K562 (cell line): ENCODE measurements around the gene IL17REL. TPM values are rescaled to one million over a fixed set of nuclear protein-coding genes. Genes with fewer than 3 reads are reported as not detected.
A peak's percentile ranks its signal among the peaks of the same experiment; 100 is the strongest.

Experiments
- ATAC-seq: fragments of 200-7000 bp; cut with Tn5 transposase; 3 replicates; pipeline ENCODE4 v1.9.1; 2020; ENCODE audit warnings: moderate library complexity
- BruUV-seq: library from RNA; stranded (reverse); fragments of 400-500 nt; replicated peaks from 2 replicates; lab custom pipeline; 2021; lab: Mats Ljungman, UMichigan
- CTCF ChIA-PET: fragments of 300-600 bp; formaldehyde crosslinking; extraction: SDS; loops from one replicate; lab custom pipeline; 2021; ENCODE audit warnings: low intra/inter-chr PET ratio; lab: Yijun Ruan, JAX
- POLR2A ChIA-PET: fragments of 300-600, 350-650 bp; sonication (Branson Sonifier 250); formaldehyde crosslinking; extraction: SDS; loops from one replicate; lab custom pipeline; 2021; ENCODE audit warnings: antibody characterized with exemption, inconsistent platforms; lab: Yijun Ruan, JAX
- DNase-seq, 4 experiments: peaks; one replicate each; pipeline versions ENCODE4 v3.0.0 to v3.0.0-alpha.2; 2011 to 2018; ENCODE audit warnings: low spot score in 3 of 4, mixed read lengths in 3 of 4; ENCODE audit errors: extremely low read depth in 1 of 4
- FAIRE-seq: peaks from 2 replicates; lab custom pipeline; 2011; peaks lifted over from hg19 to GRCh38; lab: Jason Lieb, UNC
- H2AFZ ChIP-seq: 2 replicates; pipeline ENCODE4 v1.6.0; 2011; ENCODE audit warnings: low read depth, low read length, control low read depth, inconsistent platforms
- H3K27ac ChIP-seq: fragments of 200-600 bp; 3 replicates; pipeline ENCODE4 v1.8.0; 2011; ENCODE audit warnings: low read depth, mild to moderate bottlenecking, control low read depth, inconsistent platforms, low read length, moderate library complexity, mixed read lengths; ENCODE audit errors: extremely low read depth
- H3K27me3 ChIP-seq, 2 experiments: fragments of 300-600 bp in 1 of 2; 2 replicates in 1 of 2; 3 replicates in 1 of 2; pipeline versions ENCODE4 v1.6.0 to v1.8.0; 2011; ENCODE audit warnings: inconsistent platforms in 2 of 2, low read length in 2 of 2, mild to moderate bottlenecking in 1 of 2, mixed read lengths in 1 of 2, moderate library complexity in 1 of 2; ENCODE audit not compliant: control insufficient read depth in 2 of 2, insufficient read depth in 2 of 2
- H3K36me3 ChIP-seq: fragments of 300-600 bp; 3 replicates; pipeline ENCODE4 v1.8.0; 2011; ENCODE audit warnings: mild to moderate bottlenecking, low read length, inconsistent platforms; ENCODE audit not compliant: control insufficient read depth, insufficient read depth
- H3K4me1 ChIP-seq, 2 experiments: fragments of 200-600 bp in 1 of 2; replicated peaks in 1 of 2; 2 replicates in 1 of 2; 3 replicates in 1 of 2; pipeline versions ENCODE4 v1.5.1 to v1.8.0; 2011; ENCODE audit warnings: inconsistent platforms in 2 of 2, low read length in 2 of 2, mild to moderate bottlenecking in 1 of 2, mixed read lengths in 1 of 2, moderate library complexity in 1 of 2; ENCODE audit not compliant: control insufficient read depth in 2 of 2, insufficient read depth in 2 of 2
- H3K4me2 ChIP-seq: 2 replicates; pipeline ENCODE4 v1.6.1; 2011; ENCODE audit warnings: low read length, control low read depth, inconsistent platforms, mixed read lengths; ENCODE audit not compliant: insufficient read depth
- H3K4me3 ChIP-seq: fragments of 200-600 bp; sonication (generic), shearing (Covaris generic); 2 replicates; pipeline ENCODE4 v1.5.1; 2016; ENCODE audit warnings: control low read depth, inconsistent platforms
- H3K79me2 ChIP-seq: fragments of 200-600 bp; 3 replicates; pipeline ENCODE4 v1.8.0; 2011; ENCODE audit warnings: low read length, inconsistent platforms; ENCODE audit not compliant: control insufficient read depth, insufficient read depth
- H3K9ac ChIP-seq, 2 experiments: 2 replicates each; pipeline versions ENCODE4 v1.6.0 to v1.6.1; 2011; ENCODE audit warnings: low read depth in 2 of 2, low read length in 2 of 2, control low read depth in 1 of 2, inconsistent platforms in 1 of 2, mild to moderate bottlenecking in 1 of 2, mixed read lengths in 1 of 2; ENCODE audit not compliant: insufficient read depth in 1 of 2
- H3K9me1 ChIP-seq: one replicate; pipeline ENCODE4 v1.6.0; 2011; ENCODE audit warnings: inconsistent platforms, mild to moderate bottlenecking, low read length, moderate library complexity; ENCODE audit not compliant: control insufficient read depth, insufficient read depth
- H3K9me3 ChIP-seq: replicated peaks from 2 replicates; pipeline ENCODE4 v1.5.1; 2011; ENCODE audit warnings: low read depth, low read length, inconsistent platforms; ENCODE audit not compliant: control insufficient read depth, insufficient read depth
- H4K20me1 ChIP-seq: replicated peaks from 2 replicates; pipeline ENCODE4 v1.6.1; 2011; ENCODE audit warnings: low read length, inconsistent platforms, mixed read lengths; ENCODE audit not compliant: control insufficient read depth, insufficient read depth
- ARID2 ChIP-seq: fragments of 450-650 bp; IDR thresholded peaks from 2 replicates; pipeline ENCODE4 v1.6.1; 2017; ENCODE audit warnings: antibody characterized with exemption, mild to moderate bottlenecking
- NFIC ChIP-seq: fragments of 450-650 bp; IDR thresholded peaks from 2 replicates; pipeline ENCODE4 v1.6.1; 2017; ENCODE audit warnings: mild to moderate bottlenecking, inconsistent platforms
- ZBTB33 ChIP-seq: sonication (generic); formaldehyde crosslinking; IDR thresholded peaks from 2 replicates; pipeline ENCODE4 v1.8.1; 2023; ENCODE audit warnings: mild to moderate bottlenecking, missing genetic modification reagents
- WGBS: fragments of 100-300 bp; shearing (Covaris generic); methylation state at CpG from one replicate; pipeline ENCODE4 v1.1.6; 2016; ENCODE audit warnings: low coverage, mixed read lengths; ENCODE audit not compliant: insufficient coverage; ENCODE audit errors: missing lambda C conversion rate; 5-methylcytosine and 5-hydroxymethylcytosine counted together
- in situ Hi-C: fragments of 300-500 bp; cut with MboI; formaldehyde crosslinking; loops from 4 replicates; pipeline ENCODE4 v1.15.0; 2018; ENCODE audit warnings: inconsistent platforms, mixed read lengths
- intact Hi-C: fragments of 100-400 bp; cut with micrococcal nuclease; formaldehyde crosslinking; loops from 2 replicates; pipeline ENCODE4 v1.14.2; 2022
- polyA plus RNA-seq, 8 experiments: library from polyadenylated mRNA; depleted of rRNA in 4 of 8; stranded (reverse) in 5 of 8; unstranded in 3 of 8; fragments of >200 nt; fragmentation: Nextera tagmentation in 2 of 8; fragmentation: Illumina TruSeq in 1 of 8; extraction: Ambion mirVana in 2 of 8; extraction: Trizol in 1 of 8; gene quantifications; 2 replicates each; pipeline versions ENCODE4 v1.2.1 to v1.2.3, GENCODE V29; 2011 to 2014; ENCODE audit warnings: inconsistent platforms in 1 of 8, missing spikeins in 1 of 8
- total RNA-seq, 7 experiments: library from RNA; depleted of rRNA in 6 of 7; stranded (reverse); fragments of >200 nt in 6 of 7; fragmentation: Illumina TruSeq in 2 of 7; extraction: Trizol in 2 of 7; gene quantifications; 2 replicates each; pipeline versions ENCODE4 v1.2.1 to v1.2.3, GENCODE V29; 2011 to 2021; ENCODE audit warnings: low replicate concordance in 1 of 7

The IL17REL gene
- total and polyA plus RNA-seq, 9 of the 15 experiments (the other 6 are each of a cell fraction or from before 2014, with no cell fraction given): 0.05 to 0.42 (median 0.11) TPM; not detected in 4

GRCh38 chr22:50058061-50058905 is 45.7 kb upstream of the IL17REL start, which contains the start of gene TTLL8:
Gene TTLL8, minus strand, starts transcription at chr22:50058298.
- TF ChIP-seq ARID2: no peak
- TF ChIP-seq NFIC: no peak
- 0 out of 2 replicates have a peak, but pooled peaks have one; percentile 15 for TF ChIP-seq ZBTB33 (CRISPR knock-in tag)
- H3K4me3 ChIP-seq: no peak within 1 kb of the TSS
- POLR2A ChIA-PET: no interaction called here

More at GRCh38 chr22:50058061-50058905, 45.7 kb upstream of the IL17REL start, which contains the start of gene TTLL8:
- no peak for DNase-seq
- ATAC-seq: no peak
- CTCF ChIA-PET: no interaction called here
- no peak within 1 kb of the TSS for H3K27ac ChIP-seq
- no peak within 1 kb of the TSS for H3K9ac ChIP-seq
- H3K79me2 ChIP-seq: no peaks in the 10 kb centered on the region
- no peak within 1 kb of the TSS for H3K4me2 ChIP-seq
- no peaks in the 10 kb centered on the region for H3K9me1 ChIP-seq
- H3K36me3 ChIP-seq: no peaks in the 10 kb centered on the region
- intact Hi-C loops: no loop called here
- peaks cover 0 to 11% of the 10 kb centered on the region in 2 experiments; a peak in 2 of 5 replicates for H3K27me3 ChIP-seq
- no TSS peak for BruUV-seq
- no peaks in the 10 kb centered on the region for H3K9me3 ChIP-seq
- no peaks in the 10 kb centered on the region for H4K20me1 ChIP-seq
- WGBS: no CpG with 5 or more reads among the region's 102 CpGs
- in situ Hi-C loops: no loop called here
- no peak for FAIRE-seq
- no peak within 1 kb of the TSS for H2AFZ ChIP-seq
- peaks cover 0 to 31% of the 10 kb centered on the region in 2 experiments; a peak in 4 of 5 replicates for H3K4me1 ChIP-seq
